ENCODE data around the gene PLVAP.

DNA sequence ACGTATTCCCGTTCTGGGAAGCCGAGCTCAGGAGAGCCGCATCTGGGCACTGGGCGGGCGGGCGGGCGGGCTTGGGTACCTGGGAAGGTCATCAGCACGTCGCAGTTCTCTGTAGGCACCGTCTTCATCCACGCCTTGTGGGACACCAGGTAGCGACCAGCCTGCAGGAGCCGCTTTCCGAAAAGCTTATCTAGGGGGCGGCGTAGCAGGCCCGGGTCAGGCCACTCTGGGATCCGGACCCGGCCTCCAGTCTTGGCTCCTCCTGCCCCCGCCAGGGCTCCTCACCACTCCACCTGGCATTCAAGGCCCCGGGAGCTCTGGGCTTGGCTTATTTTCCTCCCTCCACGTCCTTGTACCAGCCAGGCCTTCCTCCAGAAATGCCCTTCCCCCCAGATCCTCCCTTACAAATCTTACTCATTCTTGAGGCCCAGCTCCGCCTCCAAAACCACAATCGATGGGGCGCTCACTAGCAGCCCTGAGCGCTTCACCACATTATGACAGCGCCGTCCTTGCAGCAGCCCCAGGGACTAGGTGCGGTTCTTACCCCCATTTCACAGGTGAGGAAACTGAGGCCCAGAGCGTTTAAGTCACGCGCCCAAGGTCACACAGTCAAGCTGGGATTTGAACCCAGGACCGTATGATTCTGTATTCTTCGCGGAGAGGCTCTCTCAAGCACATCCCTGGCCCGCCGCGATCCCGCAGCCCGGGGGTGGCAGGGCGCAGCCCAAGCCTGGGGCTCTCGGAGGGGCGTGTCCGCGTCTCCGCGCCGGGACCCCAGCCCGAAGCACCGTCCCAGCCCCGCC is 43.3 kb downstream of the PLVAP start:
- TF ChIP-seq, protein P1, sequence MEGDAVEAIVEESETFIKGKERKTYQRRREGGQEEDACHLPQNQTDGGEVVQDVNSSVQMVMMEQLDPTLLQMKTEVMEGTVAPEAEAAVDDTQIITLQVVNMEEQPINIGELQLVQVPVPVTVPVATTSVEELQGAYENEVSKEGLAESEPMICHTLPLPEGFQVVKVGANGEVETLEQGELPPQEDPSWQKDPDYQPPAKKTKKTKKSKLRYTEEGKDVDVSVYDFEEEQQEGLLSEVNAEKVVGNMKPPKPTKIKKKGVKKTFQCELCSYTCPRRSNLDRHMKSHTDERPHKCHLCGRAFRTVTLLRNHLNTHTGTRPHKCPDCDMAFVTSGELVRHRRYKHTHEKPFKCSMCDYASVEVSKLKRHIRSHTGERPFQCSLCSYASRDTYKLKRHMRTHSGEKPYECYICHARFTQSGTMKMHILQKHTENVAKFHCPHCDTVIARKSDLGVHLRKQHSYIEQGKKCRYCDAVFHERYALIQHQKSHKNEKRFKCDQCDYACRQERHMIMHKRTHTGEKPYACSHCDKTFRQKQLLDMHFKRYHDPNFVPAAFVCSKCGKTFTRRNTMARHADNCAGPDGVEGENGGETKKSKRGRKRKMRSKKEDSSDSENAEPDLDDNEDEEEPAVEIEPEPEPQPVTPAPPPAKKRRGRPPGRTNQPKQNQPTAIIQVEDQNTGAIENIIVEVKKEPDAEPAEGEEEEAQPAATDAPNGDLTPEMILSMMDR (IDR thresholded peaks at IDR 0.05; ENCODE audit: insufficient read depth, low read depth, low read length) = no peak
- no peak for TF ChIP-seq EZH2 (IDR thresholded peaks at IDR 0.05; ENCODE audit: insufficient read depth, low read length)
